Measurements from ENCODE around the gene LTBP3. TPM values are rescaled to one million over a fixed set of nuclear protein-coding genes. Genes with fewer than 3 reads are reported as not detected.

The LTBP3 gene
- total RNA-seq, 1 experiment from 2014 or later, result 1.3 TPM

DNA sequence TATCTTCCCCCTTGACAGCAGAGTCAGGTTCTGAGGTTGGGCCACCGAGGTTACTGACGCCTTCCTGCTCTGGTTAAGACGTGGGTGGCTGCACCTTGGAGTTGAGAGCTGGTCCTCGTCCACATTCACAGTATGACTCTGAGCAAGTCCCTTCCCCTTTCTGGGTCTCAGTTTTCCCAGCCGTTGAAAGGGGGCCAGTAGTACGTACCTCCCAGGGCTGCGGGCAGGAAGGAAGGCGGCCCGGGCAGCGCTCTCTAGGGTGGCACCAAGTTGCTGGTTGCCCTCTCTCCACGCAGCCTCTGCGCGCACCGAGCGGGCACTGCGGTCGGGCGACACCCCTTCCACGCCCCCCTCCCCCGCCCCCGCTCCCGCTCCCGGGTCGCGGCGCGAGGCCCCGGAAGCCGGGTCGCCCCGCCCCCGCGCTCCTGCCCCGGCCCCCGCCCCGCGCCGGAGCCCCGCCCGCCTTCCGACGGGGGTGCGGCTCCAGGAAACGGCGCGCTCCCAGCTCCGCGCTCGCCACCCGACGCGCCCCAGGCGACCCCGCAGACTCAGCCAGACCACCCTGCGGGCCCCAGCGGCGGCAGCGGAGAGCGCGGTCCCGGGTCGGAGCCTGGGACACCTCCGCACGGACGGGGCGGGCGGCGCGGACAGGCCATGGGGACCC, 17.5 kb upstream of the LTBP3 start, which contains the start of gene EHBP1L1:
EHBP1L1 (plus strand) TSS at position 486 of the 664 bp plus-strand sequence. CDS start 250 bp downstream, outside the sequence.
- no peaks in the 10 kb centered on the region for H3K9me2 ChIP-seq (replicated peaks; ENCODE audit: insufficient read depth, low read length)
- peak within 1 kb of the TSS; percentile 91 for H3K27ac ChIP-seq (ENCODE audit: low read length)
- H3K4me3 ChIP-seq (ENCODE audit: low read length), result peak within 1 kb of the TSS; percentile 98
- peaks cover 11% of the 10 kb centered on the region; the same call in 1 of the 2 replicates for H4K20me1 ChIP-seq (ENCODE audit: insufficient read depth, low read depth, low read length)
- H3K79me2 ChIP-seq (ENCODE audit: low read length), result peaks cover 35% of the 10 kb centered on the region
- peak; percentile 90 for DNase-seq
- H3K9me3 ChIP-seq (ENCODE audit: low read length), result no peaks in the 10 kb centered on the region
- H3K9ac ChIP-seq (ENCODE audit: low read length), result peak within 1 kb of the TSS; percentile 83
- no peaks in the 10 kb centered on the region for H3K36me3 ChIP-seq (ENCODE audit: insufficient read depth, low read length)
- H3K4me2 ChIP-seq (ENCODE audit: low read depth, low read length, poor library complexity, severe bottlenecking), result peak within 1 kb of the TSS; percentile 97
- H2AFZ ChIP-seq (ENCODE audit: low read length), result 0 out of 2 replicates have a peak within 1 kb of the TSS, but pooled peaks have one; percentile 48
- no peaks in the 10 kb centered on the region for H3K27me3 ChIP-seq (ENCODE audit: low read length)
- H3K4me1 ChIP-seq (ENCODE audit: low read length), result peaks cover 59% of the 10 kb centered on the region

- Histone ChIP-seq H3K36me3 (ENCODE audit: insufficient read depth, low read length) (no peaks in the 10 kb centered on the region), H3K9me3 (ENCODE audit: low read length) (no peaks in the 10 kb centered on the region), H4K20me1 (ENCODE audit: insufficient read depth, low read depth, low read length) (peaks cover 11% of the 10 kb centered on the region; the same call in 1 of the 2 replicates), H3K4me3 (ENCODE audit: low read length) (peak overlapping the region; percentile 98), H3K27ac (ENCODE audit: low read length) (peak overlapping the region; percentile 86), H2AFZ (ENCODE audit: low read length) (no peak overlapping the region), H3K4me2 (ENCODE audit: low read depth, low read length, poor library complexity, severe bottlenecking) (peak overlapping the region; percentile 97), H3K4me1 (ENCODE audit: low read length) (peaks cover 59% of the 10 kb centered on the region), H3K27me3 (ENCODE audit: low read length) (no peaks in the 10 kb centered on the region), H3K9ac (ENCODE audit: low read length) (peak overlapping the region; percentile 75), H3K79me2 (ENCODE audit: low read length) (peaks cover 40% of the 10 kb centered on the region), H3K9me2 (replicated peaks; ENCODE audit: insufficient read depth, low read length) (no peaks in the 10 kb centered on the region)
- peak; percentile 73 for DNase-seq
Measured at GRCh38 chr11:65574811-65575567, 16.8 kb upstream of the LTBP3 start.

DNA sequence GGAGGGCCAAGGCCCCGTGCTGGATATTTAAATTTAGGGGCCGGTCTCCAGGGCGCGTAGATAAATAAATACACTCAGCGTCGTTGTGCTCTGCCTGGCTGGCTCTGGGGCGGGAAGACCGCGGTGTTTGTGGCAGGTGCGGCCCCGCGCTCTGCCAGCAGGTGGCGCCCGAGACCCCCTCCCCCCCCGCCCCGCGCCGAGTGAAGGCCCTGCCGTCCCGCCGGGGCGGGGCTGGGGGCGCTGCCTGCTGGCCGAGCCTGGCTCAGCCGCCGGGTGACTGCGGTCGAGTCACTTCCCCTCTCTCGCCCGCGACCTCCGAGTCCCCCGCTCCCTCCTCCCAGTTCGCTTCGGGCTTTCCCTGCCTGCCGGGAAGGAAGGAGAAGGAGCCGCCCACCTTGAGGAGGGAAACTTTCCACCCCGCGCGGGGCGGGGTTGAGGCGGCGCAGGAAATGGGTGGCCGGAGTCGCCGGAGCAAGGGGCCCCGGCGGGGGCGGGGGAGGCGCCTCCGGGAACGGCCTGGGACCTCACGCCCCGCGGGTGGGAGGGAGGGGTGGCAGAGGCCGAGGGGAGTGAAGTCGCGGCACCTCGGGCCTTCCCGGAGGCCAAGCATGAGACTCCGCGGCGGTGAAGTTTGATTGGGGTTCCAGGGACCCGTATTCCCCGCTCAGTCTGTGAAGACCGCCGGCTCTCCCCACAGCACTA, 16.1 kb upstream of the LTBP3 start:
- no peaks in the 10 kb centered on the region for H3K9me2 ChIP-seq (replicated peaks; ENCODE audit: insufficient read depth, low read length)
- no peaks in the 10 kb centered on the region for H3K27me3 ChIP-seq (ENCODE audit: low read length)
- peaks cover 11% of the 10 kb centered on the region; the same call in 1 of the 2 replicates for H4K20me1 ChIP-seq (ENCODE audit: insufficient read depth, low read depth, low read length)
- H3K9ac ChIP-seq (ENCODE audit: low read length), result peak overlapping the region; percentile 91
- peak overlapping the region; percentile 98 for H3K4me3 ChIP-seq (ENCODE audit: low read length)
- H3K36me3 ChIP-seq (ENCODE audit: insufficient read depth, low read length), result no peaks in the 10 kb centered on the region
- H3K4me1 ChIP-seq (ENCODE audit: low read length), result peaks cover 62% of the 10 kb centered on the region
- peaks cover 42% of the 10 kb centered on the region for H3K79me2 ChIP-seq (ENCODE audit: low read length)
- no peak overlapping the region for H2AFZ ChIP-seq (ENCODE audit: low read length)
- peak overlapping the region; percentile 86 for H3K27ac ChIP-seq (ENCODE audit: low read length)
- peak overlapping the region; percentile 97 for H3K4me2 ChIP-seq (ENCODE audit: low read depth, low read length, poor library complexity, severe bottlenecking)
- peak; percentile 93 for DNase-seq
- H3K9me3 ChIP-seq (ENCODE audit: low read length), result no peaks in the 10 kb centered on the region

DNA sequence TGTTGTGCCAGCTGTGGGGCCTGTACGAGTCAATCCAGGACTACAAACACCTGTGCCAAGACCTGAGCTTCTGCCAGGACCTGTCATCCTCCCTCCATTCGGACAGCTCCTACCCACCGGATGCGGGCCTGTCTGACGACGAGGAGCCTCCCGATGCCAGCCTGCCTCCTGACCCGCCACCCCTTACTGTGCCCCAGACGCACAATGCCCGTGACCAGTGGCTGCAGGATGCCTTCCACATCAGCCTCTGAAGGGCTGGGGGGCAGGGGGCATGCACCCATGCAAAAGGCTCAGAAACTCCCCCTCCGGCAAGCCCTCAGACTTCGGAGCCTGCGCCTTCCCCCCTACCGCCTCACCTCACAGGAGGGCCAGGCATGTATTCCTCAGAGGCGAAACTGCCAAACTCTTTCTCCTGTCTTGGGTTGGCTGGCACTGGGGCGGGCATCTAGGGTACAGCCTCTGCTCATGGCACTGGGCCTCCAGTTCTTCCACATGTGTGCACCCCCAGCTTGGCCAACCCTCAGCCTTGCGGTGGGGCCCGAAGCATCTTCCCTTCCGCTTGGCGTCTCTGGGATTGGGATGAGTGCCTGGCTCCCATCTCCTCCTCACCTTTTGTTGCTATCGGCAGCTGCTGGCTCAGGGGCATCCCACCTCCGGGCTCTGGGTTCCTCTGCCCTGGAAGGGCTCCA, 15.4 kb upstream of the LTBP3 start:
- Histone ChIP-seq H3K4me3 (ENCODE audit: low read length) (peak overlapping the region; percentile 98), H3K27me3 (ENCODE audit: low read length) (no peaks in the 10 kb centered on the region), H3K9ac (ENCODE audit: low read length) (peak overlapping the region; percentile 91), H3K9me3 (ENCODE audit: low read length) (no peaks in the 10 kb centered on the region), H3K27ac (ENCODE audit: low read length) (peak overlapping the region; percentile 60), H3K4me2 (ENCODE audit: low read depth, low read length, poor library complexity, severe bottlenecking) (peak overlapping the region; percentile 97), H3K36me3 (ENCODE audit: insufficient read depth, low read length) (no peaks in the 10 kb centered on the region), H3K9me2 (replicated peaks; ENCODE audit: insufficient read depth, low read length) (no peaks in the 10 kb centered on the region), H3K79me2 (ENCODE audit: low read length) (peaks cover 49% of the 10 kb centered on the region), H2AFZ (ENCODE audit: low read length) (no peak overlapping the region), H4K20me1 (ENCODE audit: insufficient read depth, low read depth, low read length) (peaks cover 11% of the 10 kb centered on the region; the same call in 1 of the 2 replicates), H3K4me1 (ENCODE audit: low read length) (peaks cover 69% of the 10 kb centered on the region)
- DNase-seq, result peak; percentile 68

DNA sequence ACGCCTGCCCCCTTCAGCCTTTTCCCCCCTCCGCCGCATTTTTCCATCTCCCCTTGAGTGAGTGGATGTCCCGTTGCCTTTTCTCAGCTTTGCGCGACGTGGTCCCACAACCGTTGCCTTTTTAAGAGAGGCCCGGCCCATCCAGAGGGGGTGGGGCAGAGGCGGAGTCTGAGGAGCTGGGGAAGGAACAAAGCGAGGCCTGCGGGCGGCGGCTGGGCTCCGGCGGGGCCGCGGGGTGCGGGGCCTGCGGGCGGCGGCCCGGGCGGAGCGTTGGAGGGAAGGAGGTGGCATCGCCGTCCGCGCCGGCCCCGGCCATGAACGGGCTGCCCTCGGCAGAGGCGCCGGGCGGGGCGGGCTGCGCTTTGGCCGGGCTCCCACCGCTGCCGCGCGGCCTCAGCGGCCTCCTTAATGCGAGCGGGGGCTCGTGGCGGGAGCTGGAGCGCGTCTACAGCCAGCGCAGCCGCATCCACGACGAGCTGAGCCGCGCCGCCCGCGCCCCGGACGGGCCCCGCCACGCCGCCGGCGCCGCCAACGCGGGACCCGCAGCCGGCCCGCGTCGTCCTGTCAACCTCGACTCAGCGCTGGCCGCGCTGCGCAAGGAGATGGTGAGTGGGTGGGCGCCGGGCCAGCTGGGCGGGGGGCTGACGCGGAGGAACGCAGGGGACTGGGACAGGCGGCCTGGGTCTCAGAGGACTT, 14.3 kb upstream of the LTBP3 start, which contains the start of gene FAM89B:
FAM89B (plus strand) TSS at position 183 of the 696 bp plus-strand sequence; CDS start at position 315, 132 bp downstream.
- Histone ChIP-seq H3K27me3 (ENCODE audit: low read length) (no peaks in the 10 kb centered on the region), H2AFZ (ENCODE audit: low read length) (no peak within 1 kb of the TSS), H3K4me2 (ENCODE audit: low read depth, low read length, poor library complexity, severe bottlenecking) (peak within 1 kb of the TSS; percentile 97), H3K9ac (ENCODE audit: low read length) (peak within 1 kb of the TSS; percentile 91), H3K9me2 (replicated peaks; ENCODE audit: insufficient read depth, low read length) (no peaks in the 10 kb centered on the region), H3K4me1 (ENCODE audit: low read length) (peaks cover 64% of the 10 kb centered on the region), H3K36me3 (ENCODE audit: insufficient read depth, low read length) (no peaks in the 10 kb centered on the region), H3K27ac (ENCODE audit: low read length) (peak within 1 kb of the TSS; percentile 60), H3K79me2 (ENCODE audit: low read length) (peaks cover 53% of the 10 kb centered on the region), H3K4me3 (ENCODE audit: low read length) (peak within 1 kb of the TSS; percentile 98), H3K9me3 (ENCODE audit: low read length) (no peaks in the 10 kb centered on the region), H4K20me1 (ENCODE audit: insufficient read depth, low read depth, low read length) (peaks cover 11% of the 10 kb centered on the region; the same call in 1 of the 2 replicates)
- DNase-seq, result peak; percentile 95

- H3K79me2 ChIP-seq (ENCODE audit: low read length), result peaks cover 52% of the 10 kb centered on the region
- peak overlapping the region; percentile 91 for H3K9ac ChIP-seq (ENCODE audit: low read length)
- H3K9me2 ChIP-seq (replicated peaks; ENCODE audit: insufficient read depth, low read length), result no peaks in the 10 kb centered on the region
- peak overlapping the region; percentile 98; the same call in 1 of the 2 replicates for H3K4me3 ChIP-seq (ENCODE audit: low read length)
- H2AFZ ChIP-seq (ENCODE audit: low read length), result no peak overlapping the region
- H3K36me3 ChIP-seq (ENCODE audit: insufficient read depth, low read length), result no peaks in the 10 kb centered on the region
- DNase-seq, result peak; percentile 59
- H3K9me3 ChIP-seq (ENCODE audit: low read length), result no peaks in the 10 kb centered on the region
- peak overlapping the region; percentile 97 for H3K4me2 ChIP-seq (ENCODE audit: low read depth, low read length, poor library complexity, severe bottlenecking)
- no peak overlapping the region for H3K27ac ChIP-seq (ENCODE audit: low read length)
- no peaks in the 10 kb centered on the region for H3K27me3 ChIP-seq (ENCODE audit: low read length)
- peaks cover 11% of the 10 kb centered on the region; the same call in 1 of the 2 replicates for H4K20me1 ChIP-seq (ENCODE audit: insufficient read depth, low read depth, low read length)
- peaks cover 59% of the 10 kb centered on the region for H3K4me1 ChIP-seq (ENCODE audit: low read length)
Measured at GRCh38 chr11:65571940-65572339, 13.8 kb upstream of the LTBP3 start.

DNA sequence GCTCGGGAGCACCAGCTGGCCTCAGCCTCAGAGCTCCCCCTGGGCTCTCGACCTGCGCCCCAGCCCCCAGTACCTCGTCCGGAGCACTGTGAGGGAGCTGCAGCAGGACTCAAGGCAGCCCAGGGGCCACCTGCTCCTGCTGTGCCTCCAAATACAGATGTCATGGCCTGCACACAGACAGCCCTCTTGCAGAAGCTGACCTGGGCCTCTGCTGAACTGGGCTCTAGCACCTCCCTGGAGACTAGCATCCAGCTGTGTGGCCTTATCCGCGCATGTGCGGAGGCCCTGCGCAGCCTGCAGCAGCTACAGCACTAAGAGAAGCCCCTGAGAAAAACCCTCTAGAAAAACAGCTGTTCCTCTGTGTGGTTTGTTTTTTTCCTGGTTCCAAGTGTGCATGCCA, 13.3 kb upstream of the LTBP3 start:
- H3K9me3 ChIP-seq (ENCODE audit: low read length), result no peaks in the 10 kb centered on the region
- H3K36me3 ChIP-seq (ENCODE audit: insufficient read depth, low read length), result no peaks in the 10 kb centered on the region
- peak overlapping the region; percentile 91 for H3K9ac ChIP-seq (ENCODE audit: low read length)
- peak overlapping the region; percentile 98 for H3K4me3 ChIP-seq (ENCODE audit: low read length)
- H3K4me1 ChIP-seq (ENCODE audit: low read length), result peaks cover 59% of the 10 kb centered on the region
- peaks cover 48% of the 10 kb centered on the region for H3K79me2 ChIP-seq (ENCODE audit: low read length)
- H4K20me1 ChIP-seq (ENCODE audit: insufficient read depth, low read depth, low read length), result peaks cover 11% of the 10 kb centered on the region; the same call in 1 of the 2 replicates
- H3K9me2 ChIP-seq (replicated peaks; ENCODE audit: insufficient read depth, low read length), result no peaks in the 10 kb centered on the region
- DNase-seq, result no peak
- H2AFZ ChIP-seq (ENCODE audit: low read length), result no peak overlapping the region
- H3K4me2 ChIP-seq (ENCODE audit: low read depth, low read length, poor library complexity, severe bottlenecking), result peak overlapping the region; percentile 97
- no peaks in the 10 kb centered on the region for H3K27me3 ChIP-seq (ENCODE audit: low read length)
- H3K27ac ChIP-seq (ENCODE audit: low read length), result no peak overlapping the region
